ENCODE results near the gene NOSIP. TPM values are rescaled to one million over a fixed set of nuclear protein-coding genes. Genes with fewer than 3 reads are reported as not detected.
"Not testable (repeated sequence)": the region's sequence is repeated elsewhere in the genome, so short reads cannot be mapped to it uniquely, and the experiment has no call there.

The NOSIP gene
- total RNA-seq: 38.6 TPM

- ATAC-seq: peak; percentile 96
Measured at GRCh38 chr19:49580264-49581006, at the start of gene NOSIP. TSS of gene NOSIP (minus strand) at chr19:49580556. CDS start at chr19:49560691, 19,865 bp downstream.

GRCh38 chr19:49629659-49630058 is 49.3 kb upstream of the NOSIP start:
- ATAC-seq: no peak

GRCh38 chr19:49626226-49626625 is 45.9 kb upstream of the NOSIP start:
- no peak for ATAC-seq

GRCh38 chr19:49624967-49625910 is 44.9 kb upstream of the NOSIP start:
- ATAC-seq: peak; percentile 14

- not testable (repeated sequence) for ATAC-seq
Measured at GRCh38 chr19:49617860-49618259, 37.5 kb upstream of the NOSIP start.

GRCh38 chr19:49616945-49617344 is 36.6 kb upstream of the NOSIP start:
- ATAC-seq: no peak

GRCh38 chr19:49616532-49616931 is 36.2 kb upstream of the NOSIP start:
- ATAC-seq: no peak

- no peak for ATAC-seq
Measured at GRCh38 chr19:49615861-49616260, 35.5 kb upstream of the NOSIP start.

- ATAC-seq: peak; percentile 63
Measured at GRCh38 chr19:49614096-49614833, 33.9 kb upstream of the NOSIP start.

- peak; percentile 20 for ATAC-seq
Measured at GRCh38 chr19:49613374-49613773, 33.0 kb upstream of the NOSIP start.

- no peak for ATAC-seq
Measured at GRCh38 chr19:49609499-49610092, 29.2 kb upstream of the NOSIP start.

- no peak for ATAC-seq
Measured at GRCh38 chr19:49605605-49606004, 25.2 kb upstream of the NOSIP start.

GRCh38 chr19:49602806-49603205 is 22.4 kb upstream of the NOSIP start:
- ATAC-seq: no peak

- no peak for ATAC-seq
Measured at GRCh38 chr19:49601482-49602038, 21.2 kb upstream of the NOSIP start.

GRCh38 chr19:49599378-49600295 is 19.3 kb upstream of the NOSIP start:
- no peak for ATAC-seq

- no peak for ATAC-seq
Measured at GRCh38 chr19:49597703-49597974, 17.3 kb upstream of the NOSIP start.

- ATAC-seq: no peak
Measured at GRCh38 chr19:49596954-49597702, 16.8 kb upstream of the NOSIP start.

- ATAC-seq: no peak
Measured at GRCh38 chr19:49596407-49596806, 16.1 kb upstream of the NOSIP start.

GRCh38 chr19:49595819-49596404 is 15.6 kb upstream of the NOSIP start:
- no peak for ATAC-seq
